GM23338 (cell line): ENCODE results near the gene DEPDC5.

Experiments
- CREB1 ChIP-seq: fragments of 250-450 bp; sonication (Bioruptor Pico); IDR thresholded peaks from 2 replicates; pipeline ENCODE4 v1.5.0; 2020; ENCODE audit warnings: low read depth, mild to moderate bottlenecking, moderate library complexity
- EZH2 ChIP-seq: fragments of 200-600 bp; sonication (generic); IDR thresholded peaks from one replicate; pipeline ENCODE4 v1.8.0; 2017; ENCODE audit warnings: antibody characterized with exemption, mild to moderate bottlenecking, low read depth; ENCODE audit not compliant: unreplicated experiment
- EZH2phosphoT487 ChIP-seq: fragments of 200-600 bp; sonication (generic); IDR thresholded peaks from one replicate; pipeline ENCODE4 v1.8.1; 2018; ENCODE audit warnings: antibody characterized with exemption; ENCODE audit not compliant: unreplicated experiment
- JUNB ChIP-seq: IDR thresholded peaks from one replicate; pipeline ENCODE4 v1.6.1; 2016; ENCODE audit warnings: antibody characterized with exemption; ENCODE audit not compliant: unreplicated experiment
- NANOG ChIP-seq: IDR thresholded peaks from 2 replicates; pipeline ENCODE4 v1.6.1; 2016; ENCODE audit warnings: antibody characterized with exemption, borderline replicate concordance
- POLR2AphosphoS5 ChIP-seq: IDR thresholded peaks from 2 replicates; pipeline ENCODE4 v1.6.1; 2016; ENCODE audit warnings: antibody characterized with exemption, low read depth
- STAT1 ChIP-seq: IDR thresholded peaks from one replicate; pipeline ENCODE4 v1.6.1; 2016; ENCODE audit warnings: antibody characterized with exemption; ENCODE audit not compliant: unreplicated experiment
- ZNF114 ChIP-seq: fragments of 250-450 bp; sonication (Bioruptor Pico); IDR thresholded peaks from 2 replicates; pipeline ENCODE4 v1.5.0; 2020; ENCODE audit warnings: mild to moderate bottlenecking, moderate library complexity
- ZNF331 ChIP-seq: fragments of 250-450 bp; sonication (Bioruptor Pico); IDR thresholded peaks from 2 replicates; pipeline ENCODE4 v1.5.0; 2020; ENCODE audit warnings: low read depth, mild to moderate bottlenecking, moderate library complexity
- TF ChIP-seq, protein P1 (sequence below), 2 experiments: fragments of 200-600 bp in 1 of 2; sonication (generic) in 1 of 2; conservative IDR thresholded peaks; 2 replicates each; pipeline versions ENCODE4 v1.5.1 to v1.6.1; 2016 to 2017; ENCODE audit warnings: antibody characterized with exemption in 2 of 2, low read depth in 2 of 2, mild to moderate bottlenecking in 2 of 2, moderate library complexity in 1 of 2
- TF ChIP-seq, protein P2 (sequence below): IDR thresholded peaks from 2 replicates; pipeline ENCODE4 v1.6.1; 2016; ENCODE audit warnings: antibody characterized with exemption
- TF ChIP-seq, protein P3 (sequence below): IDR thresholded peaks from one replicate; pipeline ENCODE4 v1.6.1; 2018; ENCODE audit warnings: antibody characterized with exemption; ENCODE audit not compliant: unreplicated experiment
- TF ChIP-seq, protein P4 (sequence below): fragments of 250-450 bp; sonication (Bioruptor Pico); IDR thresholded peaks from 2 replicates; pipeline ENCODE4 v1.5.0; 2020; ENCODE audit warnings: mild to moderate bottlenecking, moderate library complexity

DNA sequence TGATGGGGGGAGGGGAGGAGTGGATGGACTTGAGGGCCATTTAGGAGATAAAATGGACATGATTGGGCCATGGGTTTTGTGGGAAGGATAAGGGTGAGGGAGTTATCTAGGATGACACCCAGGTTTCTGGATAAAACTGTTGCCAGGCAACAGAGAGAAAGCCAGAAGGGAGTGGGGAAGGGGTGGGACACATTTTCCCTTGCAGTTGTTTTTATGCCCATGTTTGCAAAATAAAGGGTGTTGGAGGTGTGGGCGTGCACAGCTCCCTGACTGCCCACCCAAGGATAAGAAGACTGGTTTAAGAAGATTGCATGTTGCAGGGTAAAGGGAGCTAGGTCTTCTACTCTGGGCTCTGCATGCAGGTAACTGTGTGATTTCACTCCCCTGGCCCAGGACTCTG is 172.2 kb downstream of the DEPDC5 start:
- TF ChIP-seq, protein P1, sequence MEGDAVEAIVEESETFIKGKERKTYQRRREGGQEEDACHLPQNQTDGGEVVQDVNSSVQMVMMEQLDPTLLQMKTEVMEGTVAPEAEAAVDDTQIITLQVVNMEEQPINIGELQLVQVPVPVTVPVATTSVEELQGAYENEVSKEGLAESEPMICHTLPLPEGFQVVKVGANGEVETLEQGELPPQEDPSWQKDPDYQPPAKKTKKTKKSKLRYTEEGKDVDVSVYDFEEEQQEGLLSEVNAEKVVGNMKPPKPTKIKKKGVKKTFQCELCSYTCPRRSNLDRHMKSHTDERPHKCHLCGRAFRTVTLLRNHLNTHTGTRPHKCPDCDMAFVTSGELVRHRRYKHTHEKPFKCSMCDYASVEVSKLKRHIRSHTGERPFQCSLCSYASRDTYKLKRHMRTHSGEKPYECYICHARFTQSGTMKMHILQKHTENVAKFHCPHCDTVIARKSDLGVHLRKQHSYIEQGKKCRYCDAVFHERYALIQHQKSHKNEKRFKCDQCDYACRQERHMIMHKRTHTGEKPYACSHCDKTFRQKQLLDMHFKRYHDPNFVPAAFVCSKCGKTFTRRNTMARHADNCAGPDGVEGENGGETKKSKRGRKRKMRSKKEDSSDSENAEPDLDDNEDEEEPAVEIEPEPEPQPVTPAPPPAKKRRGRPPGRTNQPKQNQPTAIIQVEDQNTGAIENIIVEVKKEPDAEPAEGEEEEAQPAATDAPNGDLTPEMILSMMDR (conservative IDR thresholded peaks at IDR 0.05; ENCODE audit: low read depth in 2 of 2): no peak
- TF ChIP-seq POLR2AphosphoS5 (no peak), EZH2 (no peak), ZNF114 (CRISPR knock-in tag) (no peak), CREB1 (CRISPR knock-in tag) (no peak), EZH2phosphoT487 (no peak), JUNB (no peak), ZNF331 (CRISPR knock-in tag) (no peak), NANOG (no peak), STAT1 (no peak)
- TF ChIP-seq, protein P2, sequence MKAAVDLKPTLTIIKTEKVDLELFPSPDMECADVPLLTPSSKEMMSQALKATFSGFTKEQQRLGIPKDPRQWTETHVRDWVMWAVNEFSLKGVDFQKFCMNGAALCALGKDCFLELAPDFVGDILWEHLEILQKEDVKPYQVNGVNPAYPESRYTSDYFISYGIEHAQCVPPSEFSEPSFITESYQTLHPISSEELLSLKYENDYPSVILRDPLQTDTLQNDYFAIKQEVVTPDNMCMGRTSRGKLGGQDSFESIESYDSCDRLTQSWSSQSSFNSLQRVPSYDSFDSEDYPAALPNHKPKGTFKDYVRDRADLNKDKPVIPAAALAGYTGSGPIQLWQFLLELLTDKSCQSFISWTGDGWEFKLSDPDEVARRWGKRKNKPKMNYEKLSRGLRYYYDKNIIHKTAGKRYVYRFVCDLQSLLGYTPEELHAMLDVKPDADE: no peak
- TF ChIP-seq, protein P3, sequence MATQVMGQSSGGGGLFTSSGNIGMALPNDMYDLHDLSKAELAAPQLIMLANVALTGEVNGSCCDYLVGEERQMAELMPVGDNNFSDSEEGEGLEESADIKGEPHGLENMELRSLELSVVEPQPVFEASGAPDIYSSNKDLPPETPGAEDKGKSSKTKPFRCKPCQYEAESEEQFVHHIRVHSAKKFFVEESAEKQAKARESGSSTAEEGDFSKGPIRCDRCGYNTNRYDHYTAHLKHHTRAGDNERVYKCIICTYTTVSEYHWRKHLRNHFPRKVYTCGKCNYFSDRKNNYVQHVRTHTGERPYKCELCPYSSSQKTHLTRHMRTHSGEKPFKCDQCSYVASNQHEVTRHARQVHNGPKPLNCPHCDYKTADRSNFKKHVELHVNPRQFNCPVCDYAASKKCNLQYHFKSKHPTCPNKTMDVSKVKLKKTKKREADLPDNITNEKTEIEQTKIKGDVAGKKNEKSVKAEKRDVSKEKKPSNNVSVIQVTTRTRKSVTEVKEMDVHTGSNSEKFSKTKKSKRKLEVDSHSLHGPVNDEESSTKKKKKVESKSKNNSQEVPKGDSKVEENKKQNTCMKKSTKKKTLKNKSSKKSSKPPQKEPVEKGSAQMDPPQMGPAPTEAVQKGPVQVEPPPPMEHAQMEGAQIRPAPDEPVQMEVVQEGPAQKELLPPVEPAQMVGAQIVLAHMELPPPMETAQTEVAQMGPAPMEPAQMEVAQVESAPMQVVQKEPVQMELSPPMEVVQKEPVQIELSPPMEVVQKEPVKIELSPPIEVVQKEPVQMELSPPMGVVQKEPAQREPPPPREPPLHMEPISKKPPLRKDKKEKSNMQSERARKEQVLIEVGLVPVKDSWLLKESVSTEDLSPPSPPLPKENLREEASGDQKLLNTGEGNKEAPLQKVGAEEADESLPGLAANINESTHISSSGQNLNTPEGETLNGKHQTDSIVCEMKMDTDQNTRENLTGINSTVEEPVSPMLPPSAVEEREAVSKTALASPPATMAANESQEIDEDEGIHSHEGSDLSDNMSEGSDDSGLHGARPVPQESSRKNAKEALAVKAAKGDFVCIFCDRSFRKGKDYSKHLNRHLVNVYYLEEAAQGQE: no peak
- TF ChIP-seq, protein P4, sequence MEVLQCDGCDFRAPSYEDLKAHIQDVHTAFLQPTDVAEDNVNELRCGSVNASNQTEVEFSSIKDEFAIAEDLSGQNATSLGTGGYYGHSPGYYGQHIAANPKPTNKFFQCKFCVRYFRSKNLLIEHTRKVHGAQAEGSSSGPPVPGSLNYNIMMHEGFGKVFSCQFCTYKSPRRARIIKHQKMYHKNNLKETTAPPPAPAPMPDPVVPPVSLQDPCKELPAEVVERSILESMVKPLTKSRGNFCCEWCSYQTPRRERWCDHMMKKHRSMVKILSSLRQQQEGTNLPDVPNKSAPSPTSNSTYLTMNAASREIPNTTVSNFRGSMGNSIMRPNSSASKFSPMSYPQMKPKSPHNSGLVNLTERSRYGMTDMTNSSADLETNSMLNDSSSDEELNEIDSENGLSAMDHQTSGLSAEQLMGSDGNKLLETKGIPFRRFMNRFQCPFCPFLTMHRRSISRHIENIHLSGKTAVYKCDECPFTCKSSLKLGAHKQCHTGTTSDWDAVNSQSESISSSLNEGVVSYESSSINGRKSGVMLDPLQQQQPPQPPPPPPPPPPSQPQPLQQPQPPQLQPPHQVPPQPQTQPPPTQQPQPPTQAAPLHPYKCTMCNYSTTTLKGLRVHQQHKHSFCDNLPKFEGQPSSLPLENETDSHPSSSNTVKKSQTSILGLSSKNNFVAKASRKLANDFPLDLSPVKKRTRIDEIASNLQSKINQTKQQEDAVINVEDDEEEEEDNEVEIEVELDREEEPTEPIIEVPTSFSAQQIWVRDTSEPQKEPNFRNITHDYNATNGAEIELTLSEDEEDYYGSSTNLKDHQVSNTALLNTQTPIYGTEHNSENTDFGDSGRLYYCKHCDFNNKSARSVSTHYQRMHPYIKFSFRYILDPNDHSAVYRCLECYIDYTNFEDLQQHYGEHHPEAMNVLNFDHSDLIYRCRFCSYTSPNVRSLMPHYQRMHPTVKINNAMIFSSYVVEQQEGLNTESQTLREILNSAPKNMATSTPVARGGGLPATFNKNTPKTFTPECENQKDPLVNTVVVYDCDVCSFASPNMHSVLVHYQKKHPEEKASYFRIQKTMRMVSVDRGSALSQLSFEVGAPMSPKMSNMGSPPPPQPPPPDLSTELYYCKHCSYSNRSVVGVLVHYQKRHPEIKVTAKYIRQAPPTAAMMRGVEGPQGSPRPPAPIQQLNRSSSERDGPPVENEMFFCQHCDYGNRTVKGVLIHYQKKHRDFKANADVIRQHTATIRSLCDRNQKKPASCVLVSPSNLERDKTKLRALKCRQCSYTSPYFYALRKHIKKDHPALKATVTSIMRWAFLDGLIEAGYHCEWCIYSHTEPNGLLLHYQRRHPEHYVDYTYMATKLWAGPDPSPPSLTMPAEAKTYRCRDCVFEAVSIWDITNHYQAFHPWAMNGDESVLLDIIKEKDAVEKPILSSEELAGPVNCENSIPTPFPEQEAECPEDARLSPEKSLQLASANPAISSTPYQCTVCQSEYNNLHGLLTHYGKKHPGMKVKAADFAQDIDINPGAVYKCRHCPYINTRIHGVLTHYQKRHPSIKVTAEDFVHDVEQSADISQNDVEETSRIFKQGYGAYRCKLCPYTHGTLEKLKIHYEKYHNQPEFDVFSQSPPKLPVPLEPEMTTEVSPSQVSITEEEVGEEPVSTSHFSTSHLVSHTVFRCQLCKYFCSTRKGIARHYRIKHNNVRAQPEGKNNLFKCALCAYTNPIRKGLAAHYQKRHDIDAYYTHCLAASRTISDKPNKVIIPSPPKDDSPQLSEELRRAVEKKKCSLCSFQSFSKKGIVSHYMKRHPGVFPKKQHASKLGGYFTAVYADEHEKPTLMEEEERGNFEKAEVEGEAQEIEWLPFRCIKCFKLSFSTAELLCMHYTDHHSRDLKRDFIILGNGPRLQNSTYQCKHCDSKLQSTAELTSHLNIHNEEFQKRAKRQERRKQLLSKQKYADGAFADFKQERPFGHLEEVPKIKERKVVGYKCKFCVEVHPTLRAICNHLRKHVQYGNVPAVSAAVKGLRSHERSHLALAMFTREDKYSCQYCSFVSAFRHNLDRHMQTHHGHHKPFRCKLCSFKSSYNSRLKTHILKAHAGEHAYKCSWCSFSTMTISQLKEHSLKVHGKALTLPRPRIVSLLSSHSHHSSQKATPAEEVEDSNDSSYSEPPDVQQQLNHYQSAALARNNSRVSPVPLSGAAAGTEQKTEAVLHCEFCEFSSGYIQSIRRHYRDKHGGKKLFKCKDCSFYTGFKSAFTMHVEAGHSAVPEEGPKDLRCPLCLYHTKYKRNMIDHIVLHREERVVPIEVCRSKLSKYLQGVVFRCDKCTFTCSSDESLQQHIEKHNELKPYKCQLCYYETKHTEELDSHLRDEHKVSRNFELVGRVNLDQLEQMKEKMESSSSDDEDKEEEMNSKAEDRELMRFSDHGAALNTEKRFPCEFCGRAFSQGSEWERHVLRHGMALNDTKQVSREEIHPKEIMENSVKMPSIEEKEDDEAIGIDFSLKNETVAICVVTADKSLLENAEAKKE: no peak
